ENCODE results near the gene COL11A2. TPM values are rescaled to one million over a fixed set of nuclear protein-coding genes. Genes with fewer than 3 reads are reported as not detected.

Gene COL11A2
- total and polyA plus RNA-seq, 7 experiments from 2014 or later, result 0.26 to 3.5 (median 1.7) TPM; not detected in 1

GRCh38 chr6:33213166-33213988 is 21.1 kb upstream of the COL11A2 start:
- peaks cover 0 to 29% (median 6%) of the 10 kb centered on the region in 3 experiments for H3K36me3 ChIP-seq (ENCODE audit: control insufficient read depth in 2 of 3, insufficient read depth in 3 of 3, low read length in 3 of 3)
- Mint-ChIP-seq H3K4me3 (peak overlapping the region; percentile 69 to 88 (median 80)), H3K4me1 (peaks cover 29 to 43% (median 34%) of the 10 kb centered on the region in 7 donors), H3K36me3 (peaks cover 0 to 18% (median 15%) of the 10 kb centered on the region in 5 donors), H3K9me3 (peaks cover 0 to 1% (median 0%) of the 10 kb centered on the region in 11 donors), H3K27ac (peak overlapping the region in 3 of 9 donors; percentile 15 to 74 (median 28)), H3K27me3 (peaks cover 4 to 42% (median 12%) of the 10 kb centered on the region in 5 donors)
- DNase-seq (peak in 3 of 9 donors; percentile 24 to 31 (median 25)), ATAC-seq (peak; percentile 24)
- POLR2A ChIA-PET, result interaction anchor here (0.7 to 1.3 kb wide), 2 partner anchors 14 to 35 kb away, joined by 3 read pairs; no protein-coding TSS in a partner anchor
- peaks cover 3 to 23% of the 10 kb centered on the region in 2 donors for H3K4me1 ChIP-seq (ENCODE audit: control insufficient read depth in 2 of 2, insufficient read depth in 2 of 2, low read length in 2 of 2)
- CTCF ChIA-PET, result no interaction called here
- intact Hi-C loops (cut with micrococcal nuclease), result no loop called here
- peak overlapping the region; percentile 47 for H3K4me3 ChIP-seq (ENCODE audit: low read length)
- no peaks in the 10 kb centered on the region for H3K9me3 ChIP-seq (ENCODE audit: control insufficient read depth in 2 of 3, low read length in 3 of 3)
- peaks cover 0 to 3% of the 10 kb centered on the region in 2 donors for H3K27me3 ChIP-seq (ENCODE audit: control insufficient read depth in 2 of 2, insufficient read depth in 2 of 2, low read length in 2 of 2)
- H3K27ac ChIP-seq (ENCODE audit: low read depth, low read length), result no peak overlapping the region

- Mint-ChIP-seq H3K27me3 (peaks cover 0 to 39% (median 7%) of the 10 kb centered on the region in 5 donors), H3K27ac (peak overlapping the region in 3 of 9 donors; percentile 15 to 31 (median 28)), H3K9me3 (peaks cover 0 to 1% (median 0%) of the 10 kb centered on the region in 11 donors), H3K4me1 (peaks cover 29 to 43% (median 34%) of the 10 kb centered on the region in 7 donors), H3K4me3 (peak overlapping the region; percentile 69 to 88 (median 80)), H3K36me3 (peaks cover 0 to 18% (median 15%) of the 10 kb centered on the region in 5 donors)
- H3K27me3 ChIP-seq (ENCODE audit: control insufficient read depth in 2 of 2, insufficient read depth in 2 of 2, low read length in 2 of 2), result peaks cover 0 to 3% of the 10 kb centered on the region in 2 donors
- ChIA-PET CTCF (no interaction called here), POLR2A (interaction anchor here (0.7 to 1.3 kb wide), 2 partner anchors 13 to 35 kb away, joined by 3 read pairs; no protein-coding TSS in a partner anchor)
- peaks cover 4 to 23% of the 10 kb centered on the region in 2 donors for H3K4me1 ChIP-seq (ENCODE audit: control insufficient read depth in 2 of 2, insufficient read depth in 2 of 2, low read length in 2 of 2)
- no peak overlapping the region for H3K27ac ChIP-seq (ENCODE audit: low read depth, low read length)
- intact Hi-C loops (cut with micrococcal nuclease), result no loop called here
- peak overlapping the region; percentile 47 for H3K4me3 ChIP-seq (ENCODE audit: low read length)
- peaks cover 0 to 35% (median 6%) of the 10 kb centered on the region in 3 experiments for H3K36me3 ChIP-seq (ENCODE audit: control insufficient read depth in 2 of 3, insufficient read depth in 3 of 3, low read length in 3 of 3)
- no peaks in the 10 kb centered on the region for H3K9me3 ChIP-seq (ENCODE audit: control insufficient read depth in 2 of 3, low read length in 3 of 3)
- ATAC-seq (no peak), DNase-seq (no peak)
These were observed 20.5 kb upstream of the COL11A2 start for GRCh38 chr6:33212857-33213165.

GRCh38 chr6:33211666-33212422 is 19.6 kb upstream of the COL11A2 start:
- peaks cover 0 to 34% (median 6%) of the 10 kb centered on the region in 5 donors for H3K27me3 Mint-ChIP-seq
- H3K4me1 ChIP-seq (ENCODE audit: control insufficient read depth in 2 of 2, insufficient read depth in 2 of 2, low read length in 2 of 2), result peaks cover 9 to 28% of the 10 kb centered on the region in 2 donors
- DNase-seq (no peak), ATAC-seq (no peak)
- peaks cover 33 to 43% (median 34%) of the 10 kb centered on the region in 7 donors for H3K4me1 Mint-ChIP-seq
- H3K36me3 ChIP-seq (ENCODE audit: control insufficient read depth in 2 of 3, insufficient read depth in 3 of 3, low read length in 3 of 3), result peaks cover 0 to 35% (median 6%) of the 10 kb centered on the region in 3 experiments
- H3K9me3 ChIP-seq (ENCODE audit: control insufficient read depth in 2 of 3, low read length in 3 of 3), result no peaks in the 10 kb centered on the region
- H3K27me3 ChIP-seq (ENCODE audit: control insufficient read depth in 2 of 2, insufficient read depth in 2 of 2, low read length in 2 of 2), result peaks cover 0 to 3% of the 10 kb centered on the region in 2 donors
- peaks cover 0 to 1% (median 0%) of the 10 kb centered on the region in 11 donors for H3K9me3 Mint-ChIP-seq
- intact Hi-C loops (cut with micrococcal nuclease), result no loop called here
- H3K4me3 ChIP-seq (ENCODE audit: low read length), result no peak overlapping the region
- no peak overlapping the region for H3K27ac ChIP-seq (ENCODE audit: low read depth, low read length)
- ChIA-PET CTCF (no interaction called here), POLR2A (interaction anchor here (1.0 kb wide), 1 partner anchor 17 kb away, joined by 4 read pairs; no protein-coding TSS in a partner anchor)
- no peak overlapping the region for H3K27ac Mint-ChIP-seq
- peaks cover 0 to 18% (median 15%) of the 10 kb centered on the region in 5 donors for H3K36me3 Mint-ChIP-seq
- peak overlapping the region in 3 of 10 donors; percentile 83 to 88 (median 86) for H3K4me3 Mint-ChIP-seq

GRCh38 chr6:33211136-33211535 is 18.9 kb upstream of the COL11A2 start:
- no peak overlapping the region for H3K4me3 ChIP-seq (ENCODE audit: low read length)
- CTCF ChIA-PET, result interaction anchor here (0.8 kb wide), 1 partner anchor 15 kb away, joined by 4 read pairs; no protein-coding TSS in a partner anchor
- Mint-ChIP-seq H3K27me3 (peaks cover 0 to 34% (median 6%) of the 10 kb centered on the region in 5 donors), H3K27ac (no peak overlapping the region), H3K4me1 (peaks cover 35 to 46% (median 37%) of the 10 kb centered on the region in 7 donors), H3K36me3 (peaks cover 0 to 18% (median 15%) of the 10 kb centered on the region in 5 donors), H3K4me3 (no peak overlapping the region), H3K9me3 (peaks cover 0 to 1% (median 0%) of the 10 kb centered on the region in 11 donors)
- H3K9me3 ChIP-seq (ENCODE audit: control insufficient read depth in 2 of 3, low read length in 3 of 3), result no peaks in the 10 kb centered on the region
- no peak overlapping the region for H3K27ac ChIP-seq (ENCODE audit: low read depth, low read length)
- ATAC-seq, result no peak
- POLR2A ChIA-PET, result interaction anchor here (1.0 kb wide), 1 partner anchor 17 kb away, joined by 4 read pairs; no protein-coding TSS in a partner anchor
- peaks cover 0 to 3% of the 10 kb centered on the region in 2 donors for H3K27me3 ChIP-seq (ENCODE audit: control insufficient read depth in 2 of 2, insufficient read depth in 2 of 2, low read length in 2 of 2)
- intact Hi-C loops (cut with micrococcal nuclease), result no loop called here
- H3K4me1 ChIP-seq (ENCODE audit: control insufficient read depth in 2 of 2, insufficient read depth in 2 of 2, low read length in 2 of 2), result peaks cover 9 to 28% of the 10 kb centered on the region in 2 donors
- DNase-seq, result no peak
- H3K36me3 ChIP-seq (ENCODE audit: control insufficient read depth in 2 of 3, insufficient read depth in 3 of 3, low read length in 3 of 3), result peaks cover 0 to 35% (median 6%) of the 10 kb centered on the region in 3 experiments

GRCh38 chr6:33209856-33210255 is 17.6 kb upstream of the COL11A2 start:
- H3K36me3 ChIP-seq (ENCODE audit: control insufficient read depth in 2 of 3, insufficient read depth in 3 of 3, low read length in 3 of 3), result peaks cover 0 to 35% (median 6%) of the 10 kb centered on the region in 3 experiments
- H3K27me3 Mint-ChIP-seq, result peaks cover 0 to 30% (median 6%) of the 10 kb centered on the region in 5 donors
- DNase-seq (no peak), ATAC-seq (no peak)
- no peak overlapping the region for H3K4me3 ChIP-seq (ENCODE audit: low read length)
- no peaks in the 10 kb centered on the region for H3K9me3 ChIP-seq (ENCODE audit: control insufficient read depth in 2 of 3, low read length in 3 of 3)
- H3K4me1 ChIP-seq (ENCODE audit: control insufficient read depth in 2 of 2, insufficient read depth in 2 of 2, low read length in 2 of 2), result peaks cover 18 to 33% of the 10 kb centered on the region in 2 donors
- H3K27ac Mint-ChIP-seq, result peak overlapping the region in 4 of 9 donors; percentile 87 to 96 (median 92)
- H3K9me3 Mint-ChIP-seq, result peaks cover 0 to 1% (median 0%) of the 10 kb centered on the region in 11 donors
- ChIA-PET POLR2A (interaction anchor here (0.6 to 3.6 kb wide), 4 partner anchors 18 to 1177 kb away, joined by 3 to 31 read pairs (median 14); partner anchors contain the start of genes COL11A2, RPS18 and VPS52), CTCF (interaction anchor here (1.2 kb wide), 1 partner anchor 39 kb away, joined by 4 read pairs; no protein-coding TSS in a partner anchor)
- H3K36me3 Mint-ChIP-seq, result peaks cover 0 to 18% (median 15%) of the 10 kb centered on the region in 5 donors
- peaks cover 0 to 3% of the 10 kb centered on the region in 2 donors for H3K27me3 ChIP-seq (ENCODE audit: control insufficient read depth in 2 of 2, insufficient read depth in 2 of 2, low read length in 2 of 2)
- peak overlapping the region in 9 of 10 donors; percentile 6 to 96 (median 84) for H3K4me3 Mint-ChIP-seq
- no peak overlapping the region for H3K27ac ChIP-seq (ENCODE audit: low read depth, low read length)
- peaks cover 43 to 59% (median 49%) of the 10 kb centered on the region in 7 donors for H3K4me1 Mint-ChIP-seq
- intact Hi-C loops (cut with micrococcal nuclease), result loop anchor here (10.0 kb wide), 3 partner anchors 1475 to 2005 kb away; partner anchors contain the start of genes C6orf47 (in 1 of the 2), CLIC1 (in 1 of the 2), CSNK2B (in 1 of the 2) and GPANK1 (in 1 of the 2)
